ENCODE results near the gene CDK2AP2. TPM values are rescaled to one million over a fixed set of nuclear protein-coding genes. Genes with fewer than 3 reads are reported as not detected.

The CDK2AP2 gene
- total RNA-seq, 1 donor from 2014 or later, result 27.8 TPM

GRCh38 chr11:67500484-67500821 is 7.5 kb downstream of the CDK2AP2 start:
- Mint-ChIP-seq H3K9me3 (ENCODE audit: unreplicated experiment) (no peaks in the 10 kb centered on the region), H3K36me3 (ENCODE audit: low read depth, unreplicated experiment) (peaks cover 11% of the 10 kb centered on the region), H3K4me1 (ENCODE audit: unreplicated experiment) (peaks cover 4% of the 10 kb centered on the region), H3K27ac (ENCODE audit: unreplicated experiment) (no peak overlapping the region), H3K27me3 (ENCODE audit: unreplicated experiment) (peaks cover 5% of the 10 kb centered on the region), H3K4me3 (ENCODE audit: unreplicated experiment) (no peak overlapping the region)
- no peak for TF ChIP-seq CTCF (IDR thresholded peaks at IDR 0.05; ENCODE audit: unreplicated experiment)
- DNase-seq (ENCODE audit: low spot score), result no peak

DNA sequence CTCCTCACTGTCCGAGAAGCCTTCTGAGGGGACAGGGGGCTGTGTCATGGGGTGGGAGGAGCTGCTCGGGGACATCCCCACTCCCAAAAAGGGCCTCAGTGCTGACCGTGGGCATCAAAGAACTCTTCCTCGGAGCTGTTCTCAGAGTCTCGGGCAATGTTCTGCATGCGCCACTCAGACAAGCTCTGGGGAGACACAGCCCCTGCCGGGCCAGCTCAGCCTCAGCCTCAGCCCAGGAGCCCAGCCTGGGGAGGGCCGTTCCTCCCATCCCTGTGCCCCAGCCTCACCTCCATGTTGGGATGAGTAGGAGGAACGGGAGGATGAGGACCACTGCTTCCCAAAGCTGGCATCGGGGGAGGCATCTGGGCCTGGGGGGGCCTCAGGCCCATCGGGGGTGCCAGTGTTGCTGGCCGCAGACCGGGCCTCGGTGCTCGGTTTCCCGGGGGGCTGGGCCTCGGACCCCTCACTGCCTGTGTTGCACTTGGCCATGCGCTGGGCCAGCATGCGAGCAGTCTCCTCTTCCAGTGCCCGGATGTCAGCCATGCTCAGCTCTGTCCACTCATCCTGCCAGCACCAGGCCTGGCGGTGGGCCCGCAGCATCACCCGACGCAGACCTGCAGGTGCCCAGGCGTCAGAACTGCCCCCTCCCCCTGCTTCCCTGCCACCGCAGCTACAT is 8.0 kb downstream of the CDK2AP2 start:
- peaks cover 3% of the 10 kb centered on the region for H3K4me1 Mint-ChIP-seq (ENCODE audit: unreplicated experiment)
- peaks cover 11% of the 10 kb centered on the region for H3K36me3 Mint-ChIP-seq (ENCODE audit: low read depth, unreplicated experiment)
- H3K27ac Mint-ChIP-seq (ENCODE audit: unreplicated experiment), result no peak overlapping the region
- no peaks in the 10 kb centered on the region for H3K9me3 Mint-ChIP-seq (ENCODE audit: unreplicated experiment)
- H3K4me3 Mint-ChIP-seq (ENCODE audit: unreplicated experiment), result no peak overlapping the region
- DNase-seq (ENCODE audit: low spot score), result no peak
- TF ChIP-seq CTCF (IDR thresholded peaks at IDR 0.05; ENCODE audit: unreplicated experiment), result no peak
- peaks cover 5% of the 10 kb centered on the region for H3K27me3 Mint-ChIP-seq (ENCODE audit: unreplicated experiment)

DNA sequence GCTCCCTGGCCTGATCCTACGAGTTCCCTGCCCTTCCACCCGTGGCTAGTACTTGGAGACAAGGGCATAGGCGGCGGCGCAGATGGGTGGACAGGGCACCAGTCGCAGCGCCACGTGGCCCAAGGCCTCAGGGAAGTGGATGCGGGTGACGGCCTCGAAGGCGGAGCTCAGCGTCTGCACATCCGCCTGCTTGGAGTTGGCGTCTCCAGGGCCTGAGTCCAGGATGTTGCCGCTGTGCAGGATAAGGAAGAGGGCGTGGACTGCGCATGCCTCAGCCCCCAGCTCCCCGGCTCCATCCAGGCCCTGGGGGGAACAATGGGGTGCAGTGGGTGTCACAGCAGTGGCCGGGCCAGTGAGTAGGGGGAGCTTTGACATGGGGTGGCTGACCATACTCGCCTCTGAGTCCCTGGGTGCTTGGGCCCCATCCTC is 9.4 kb downstream of the CDK2AP2 start:
- H3K4me1 Mint-ChIP-seq (ENCODE audit: unreplicated experiment), result peaks cover 3% of the 10 kb centered on the region
- H3K9me3 Mint-ChIP-seq (ENCODE audit: unreplicated experiment), result no peaks in the 10 kb centered on the region
- TF ChIP-seq CTCF (IDR thresholded peaks at IDR 0.05; ENCODE audit: unreplicated experiment), result no peak
- peaks cover 11% of the 10 kb centered on the region for H3K36me3 Mint-ChIP-seq (ENCODE audit: low read depth, unreplicated experiment)
- DNase-seq (ENCODE audit: low spot score), result no peak
- no peak overlapping the region for H3K4me3 Mint-ChIP-seq (ENCODE audit: unreplicated experiment)
- no peak overlapping the region for H3K27ac Mint-ChIP-seq (ENCODE audit: unreplicated experiment)
- peaks cover 5% of the 10 kb centered on the region for H3K27me3 Mint-ChIP-seq (ENCODE audit: unreplicated experiment)

DNA sequence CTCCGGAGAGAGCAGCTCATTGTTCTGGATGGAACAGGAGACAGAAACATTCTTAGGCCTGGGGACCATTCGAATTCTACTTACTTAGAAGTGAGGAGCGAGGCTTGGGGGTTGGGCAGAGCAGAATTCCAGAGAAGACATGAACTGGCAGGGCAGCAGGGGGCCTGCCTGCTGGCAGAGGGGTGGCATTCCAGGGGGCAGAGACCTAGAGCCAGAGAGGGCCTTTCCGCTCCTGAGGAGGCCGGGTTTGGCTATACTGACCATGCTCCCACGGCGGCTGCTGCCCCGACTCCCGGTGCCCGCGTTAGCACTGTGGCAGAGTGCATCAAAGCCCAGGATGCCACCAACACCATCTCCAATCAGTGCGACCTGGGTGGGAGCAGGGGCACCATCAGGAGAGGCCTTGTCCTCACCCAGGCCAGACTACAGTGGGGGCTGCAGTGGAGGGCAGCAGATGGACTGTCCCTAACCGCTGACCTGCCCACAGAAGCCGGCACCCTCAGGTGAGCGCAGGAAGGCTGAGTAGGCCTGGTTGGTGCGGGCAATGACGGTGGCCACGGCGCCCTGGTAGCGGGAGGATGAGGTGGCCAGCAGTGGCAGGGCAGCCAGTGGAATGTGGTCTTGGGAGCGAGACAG is 10.2 kb downstream of the CDK2AP2 start:
- Mint-ChIP-seq H3K36me3 (ENCODE audit: low read depth, unreplicated experiment) (peaks cover 7% of the 10 kb centered on the region), H3K4me1 (ENCODE audit: unreplicated experiment) (no peaks in the 10 kb centered on the region), H3K27me3 (ENCODE audit: unreplicated experiment) (no peaks in the 10 kb centered on the region), H3K4me3 (ENCODE audit: unreplicated experiment) (no peak overlapping the region), H3K9me3 (ENCODE audit: unreplicated experiment) (no peaks in the 10 kb centered on the region), H3K27ac (ENCODE audit: unreplicated experiment) (no peak overlapping the region)
- no peak for DNase-seq (ENCODE audit: low spot score)
- TF ChIP-seq CTCF (IDR thresholded peaks at IDR 0.05; ENCODE audit: unreplicated experiment), result no peak

- Mint-ChIP-seq H3K4me1 (ENCODE audit: unreplicated experiment) (no peaks in the 10 kb centered on the region), H3K27me3 (ENCODE audit: unreplicated experiment) (no peaks in the 10 kb centered on the region), H3K4me3 (ENCODE audit: unreplicated experiment) (no peak overlapping the region), H3K36me3 (ENCODE audit: low read depth, unreplicated experiment) (peaks cover 6% of the 10 kb centered on the region), H3K9me3 (ENCODE audit: unreplicated experiment) (no peaks in the 10 kb centered on the region), H3K27ac (ENCODE audit: unreplicated experiment) (no peak overlapping the region)
- no peak for DNase-seq (ENCODE audit: low spot score)
- no peak for TF ChIP-seq CTCF (IDR thresholded peaks at IDR 0.05; ENCODE audit: unreplicated experiment)
Measured at GRCh38 chr11:67496113-67496512, 11.8 kb downstream of the CDK2AP2 start.

All from endothelial cell (in vitro differentiated cells).